Prostate gland (tissue), 2 donors: ENCODE measurements around the gene AFF3.

ENCODE experiments used
- POLR2A ChIP-seq: fragments of 450-650 bp; IDR thresholded peaks from one replicate; pipeline ENCODE4 v1.6.1; 2016; ENCODE audit warnings: antibody characterized with exemption, mild to moderate bottlenecking
- POLR2AphosphoS5 ChIP-seq: sonication (generic); formaldehyde crosslinking; IDR thresholded peaks from one replicate; pipeline ENCODE4 v1.6.1; 2017; ENCODE audit warnings: antibody characterized with exemption
- TF ChIP-seq, protein P1 (sequence below), 4 experiments: fragments of 200-600 bp in 2 of 4; fragments of 450-650 bp in 2 of 4; sonication (generic) in 2 of 4; IDR thresholded peaks; 1 replicate in 3 of 4; 2 replicates in 1 of 4; pipeline ENCODE4 v1.5.1; 2016 to 2019; ENCODE audit warnings: antibody characterized with exemption in 4 of 4, mild to moderate bottlenecking in 2 of 4, moderate library complexity in 2 of 4

DNA sequence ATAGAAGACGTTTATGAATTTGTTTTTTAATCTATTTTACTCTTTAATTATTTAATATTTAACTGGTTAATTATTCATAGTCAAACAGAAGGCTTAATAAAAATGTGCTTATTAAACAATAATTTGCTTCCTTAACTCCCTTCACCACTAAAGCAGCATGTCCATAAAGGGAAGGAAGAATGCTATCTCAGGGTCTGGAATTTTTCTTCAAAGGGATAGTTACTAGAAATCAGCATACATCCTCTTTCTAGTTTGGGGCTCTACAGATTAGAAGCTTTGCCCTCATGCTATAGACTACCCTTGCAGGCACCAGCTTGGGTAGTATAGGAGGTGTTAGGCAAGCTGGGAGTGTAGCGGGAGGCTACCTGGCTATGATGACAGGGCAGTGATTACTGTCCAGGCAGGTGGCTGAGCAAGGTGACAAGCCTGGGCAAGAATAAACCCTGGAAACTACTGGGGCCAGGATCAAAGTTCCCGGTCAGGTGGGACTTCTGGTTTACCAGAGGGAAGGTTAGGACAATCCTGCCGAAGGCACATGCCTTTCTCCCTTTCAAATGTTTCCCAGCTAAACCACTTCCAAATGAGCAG is 376.6 kb downstream of the AFF3 start:
- TF ChIP-seq, protein P1, sequence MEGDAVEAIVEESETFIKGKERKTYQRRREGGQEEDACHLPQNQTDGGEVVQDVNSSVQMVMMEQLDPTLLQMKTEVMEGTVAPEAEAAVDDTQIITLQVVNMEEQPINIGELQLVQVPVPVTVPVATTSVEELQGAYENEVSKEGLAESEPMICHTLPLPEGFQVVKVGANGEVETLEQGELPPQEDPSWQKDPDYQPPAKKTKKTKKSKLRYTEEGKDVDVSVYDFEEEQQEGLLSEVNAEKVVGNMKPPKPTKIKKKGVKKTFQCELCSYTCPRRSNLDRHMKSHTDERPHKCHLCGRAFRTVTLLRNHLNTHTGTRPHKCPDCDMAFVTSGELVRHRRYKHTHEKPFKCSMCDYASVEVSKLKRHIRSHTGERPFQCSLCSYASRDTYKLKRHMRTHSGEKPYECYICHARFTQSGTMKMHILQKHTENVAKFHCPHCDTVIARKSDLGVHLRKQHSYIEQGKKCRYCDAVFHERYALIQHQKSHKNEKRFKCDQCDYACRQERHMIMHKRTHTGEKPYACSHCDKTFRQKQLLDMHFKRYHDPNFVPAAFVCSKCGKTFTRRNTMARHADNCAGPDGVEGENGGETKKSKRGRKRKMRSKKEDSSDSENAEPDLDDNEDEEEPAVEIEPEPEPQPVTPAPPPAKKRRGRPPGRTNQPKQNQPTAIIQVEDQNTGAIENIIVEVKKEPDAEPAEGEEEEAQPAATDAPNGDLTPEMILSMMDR (IDR thresholded peaks at IDR 0.05), result no peak
- TF ChIP-seq POLR2A (no peak), POLR2AphosphoS5 (no peak)
